GM12801 (cell line): Measurements from ENCODE around the gene WWP2.

ENCODE experiments used
- CTCF ChIP-seq: IDR thresholded peaks from one replicate; pipeline ENCODE4 v1.5.1; 2011; ENCODE audit warnings: control low read depth; ENCODE audit not compliant: insufficient read length; ENCODE audit errors: extremely low read depth

WWP2 gene

DNA sequence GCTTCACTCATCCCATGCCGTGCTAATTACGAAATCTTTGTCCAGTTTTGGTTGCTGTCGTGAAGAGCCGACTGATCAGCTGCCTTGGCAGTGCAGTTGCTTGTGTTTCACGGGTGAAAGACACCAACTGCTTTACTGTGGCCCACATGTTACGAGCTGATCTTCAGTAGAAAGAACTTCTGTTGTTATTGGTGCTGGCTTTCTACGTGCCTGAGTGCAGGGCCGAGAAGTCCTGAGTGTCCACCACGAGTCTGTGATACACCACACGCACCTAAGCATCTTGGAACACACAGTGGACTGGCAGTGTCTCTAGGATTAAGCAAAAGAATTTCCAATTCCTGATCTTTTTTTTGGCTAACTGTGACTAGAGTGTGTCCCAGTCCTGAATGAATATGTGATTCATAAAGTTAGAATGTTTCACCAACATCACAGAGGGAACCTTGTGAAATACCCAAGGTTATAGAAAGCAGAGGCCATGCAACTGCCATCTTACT, 118.6 kb downstream of the WWP2 start:
- no peak for TF ChIP-seq CTCF

DNA sequence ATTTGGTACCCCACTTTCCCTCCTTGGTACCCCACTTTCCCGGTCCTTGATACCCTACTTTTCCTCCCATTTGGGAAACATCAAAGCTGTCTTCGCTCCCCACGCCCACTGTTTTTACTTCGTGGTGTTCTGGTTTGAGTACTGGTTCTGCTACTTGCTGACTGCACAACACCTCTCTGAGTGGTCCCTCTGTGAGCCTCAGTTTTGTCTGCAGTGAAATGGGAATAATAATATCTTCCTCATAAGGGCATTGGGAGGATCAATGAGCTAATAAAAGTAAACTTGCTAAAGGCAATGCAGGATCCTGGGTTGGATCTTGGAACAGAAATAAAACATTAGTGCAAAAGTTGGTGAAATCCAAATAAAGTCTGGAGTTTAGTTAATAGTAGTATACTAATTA, 119.0 kb downstream of the WWP2 start:
- TF ChIP-seq CTCF: no peak

DNA sequence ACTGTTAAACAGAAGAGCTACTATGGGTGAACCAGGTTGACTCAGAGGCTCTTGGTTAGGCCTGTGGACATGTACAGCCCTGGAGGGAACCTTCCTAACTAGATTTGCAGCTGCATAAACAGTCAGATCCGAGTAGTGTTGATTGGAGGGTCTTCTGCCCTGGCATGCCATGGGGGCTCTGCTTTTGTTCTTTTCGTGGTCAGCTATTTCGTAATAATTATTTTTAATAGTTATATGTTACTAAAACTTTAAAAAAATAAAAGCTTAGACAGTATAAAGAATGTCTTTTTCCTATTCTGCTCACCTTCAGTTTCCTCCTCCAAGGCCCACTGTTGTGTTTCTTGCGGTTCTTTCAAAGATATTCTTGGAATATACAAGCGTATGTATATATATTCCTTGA, 121.6 kb downstream of the WWP2 start:
- no peak for TF ChIP-seq CTCF

GRCh38 chr16:69885722-69886121, 123.6 kb downstream of the WWP2 start:
- TF ChIP-seq CTCF: no peak

- TF ChIP-seq CTCF: no peak
Observed at GRCh38 chr16:69886726-69887125, 124.6 kb downstream of the WWP2 start.

GRCh38 chr16:69888005-69888590, 126.0 kb downstream of the WWP2 start:
- TF ChIP-seq CTCF: no peak

DNA sequence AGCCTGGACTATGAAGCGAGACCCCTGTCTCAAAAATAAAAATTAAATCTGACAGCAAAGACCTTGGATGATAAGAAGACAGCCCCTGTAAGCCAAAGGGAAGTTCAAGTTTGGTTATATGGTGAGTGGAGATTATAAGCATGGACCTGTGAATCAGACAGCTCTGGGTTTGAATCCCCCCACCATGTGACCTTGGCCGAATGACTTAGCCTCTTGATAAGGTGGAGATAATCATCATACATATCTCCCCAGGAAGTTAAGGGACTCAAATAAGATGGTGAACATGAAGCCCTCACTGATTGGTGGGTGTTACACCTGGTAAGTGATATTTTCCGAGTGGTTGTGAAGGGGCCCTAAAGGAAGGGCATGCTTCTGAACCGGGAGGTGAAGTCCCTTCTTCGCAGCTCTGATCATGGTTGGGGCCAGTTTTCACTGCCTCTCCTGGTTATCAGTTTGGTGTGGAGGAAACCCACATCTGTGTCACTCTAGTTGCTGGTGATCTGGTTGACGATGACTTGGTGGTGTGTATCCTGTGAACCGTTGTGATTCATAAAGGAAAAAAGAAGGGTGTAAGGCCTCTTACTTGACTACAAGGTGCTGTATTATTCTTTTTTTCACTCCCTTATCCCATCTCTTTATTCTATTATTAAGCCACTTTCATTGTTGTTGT, 127.3 kb downstream of the WWP2 start:
- no peak for TF ChIP-seq CTCF
